K562 (cell line): ENCODE measurements around the gene SEC24B. TPM values are rescaled to one million over a fixed set of nuclear protein-coding genes. Genes with fewer than 3 reads are reported as not detected.

Source experiments
- ATAC-seq: fragments of 200-7000 bp; cut with Tn5 transposase; 3 replicates; pipeline ENCODE4 v1.9.1; 2020; ENCODE audit warnings: moderate library complexity
- BruUV-seq: library from RNA; stranded (reverse); fragments of 400-500 nt; replicated peaks from 2 replicates; lab custom pipeline; 2021; lab: Mats Ljungman, UMichigan
- CTCF ChIA-PET: fragments of 300-600 bp; formaldehyde crosslinking; extraction: SDS; loops from one replicate; lab custom pipeline; 2021; ENCODE audit warnings: low intra/inter-chr PET ratio; lab: Yijun Ruan, JAX
- POLR2A ChIA-PET: fragments of 300-600, 350-650 bp; sonication (Branson Sonifier 250); formaldehyde crosslinking; extraction: SDS; loops from one replicate; lab custom pipeline; 2021; ENCODE audit warnings: antibody characterized with exemption, inconsistent platforms; lab: Yijun Ruan, JAX
- DNase-seq, 4 experiments: peaks; one replicate each; pipeline versions ENCODE4 v3.0.0 to v3.0.0-alpha.2; 2011 to 2018; ENCODE audit warnings: low spot score in 3 of 4, mixed read lengths in 3 of 4; ENCODE audit errors: extremely low read depth in 1 of 4
- FAIRE-seq: peaks from 2 replicates; lab custom pipeline; 2011; peaks lifted over from hg19 to GRCh38; lab: Jason Lieb, UNC
- H2AFZ ChIP-seq: 2 replicates; pipeline ENCODE4 v1.6.0; 2011; ENCODE audit warnings: low read depth, low read length, control low read depth, inconsistent platforms
- H3K27ac ChIP-seq: fragments of 200-600 bp; 3 replicates; pipeline ENCODE4 v1.8.0; 2011; ENCODE audit warnings: low read depth, mild to moderate bottlenecking, control low read depth, inconsistent platforms, low read length, moderate library complexity, mixed read lengths; ENCODE audit errors: extremely low read depth
- H3K27me3 ChIP-seq, 2 experiments: fragments of 300-600 bp in 1 of 2; 2 replicates in 1 of 2; 3 replicates in 1 of 2; pipeline versions ENCODE4 v1.6.0 to v1.8.0; 2011; ENCODE audit warnings: inconsistent platforms in 2 of 2, low read length in 2 of 2, mild to moderate bottlenecking in 1 of 2, mixed read lengths in 1 of 2, moderate library complexity in 1 of 2; ENCODE audit not compliant: control insufficient read depth in 2 of 2, insufficient read depth in 2 of 2
- H3K36me3 ChIP-seq: fragments of 300-600 bp; 3 replicates; pipeline ENCODE4 v1.8.0; 2011; ENCODE audit warnings: mild to moderate bottlenecking, low read length, inconsistent platforms; ENCODE audit not compliant: control insufficient read depth, insufficient read depth
- H3K4me1 ChIP-seq, 2 experiments: fragments of 200-600 bp in 1 of 2; replicated peaks in 1 of 2; 2 replicates in 1 of 2; 3 replicates in 1 of 2; pipeline versions ENCODE4 v1.5.1 to v1.8.0; 2011; ENCODE audit warnings: inconsistent platforms in 2 of 2, low read length in 2 of 2, mild to moderate bottlenecking in 1 of 2, mixed read lengths in 1 of 2, moderate library complexity in 1 of 2; ENCODE audit not compliant: control insufficient read depth in 2 of 2, insufficient read depth in 2 of 2
- H3K4me2 ChIP-seq: 2 replicates; pipeline ENCODE4 v1.6.1; 2011; ENCODE audit warnings: low read length, control low read depth, inconsistent platforms, mixed read lengths; ENCODE audit not compliant: insufficient read depth
- H3K4me3 ChIP-seq: fragments of 200-600 bp; sonication (generic), shearing (Covaris generic); 2 replicates; pipeline ENCODE4 v1.5.1; 2016; ENCODE audit warnings: control low read depth, inconsistent platforms
- H3K79me2 ChIP-seq: fragments of 200-600 bp; 3 replicates; pipeline ENCODE4 v1.8.0; 2011; ENCODE audit warnings: low read length, inconsistent platforms; ENCODE audit not compliant: control insufficient read depth, insufficient read depth
- H3K9ac ChIP-seq, 2 experiments: 2 replicates each; pipeline versions ENCODE4 v1.6.0 to v1.6.1; 2011; ENCODE audit warnings: low read depth in 2 of 2, low read length in 2 of 2, control low read depth in 1 of 2, inconsistent platforms in 1 of 2, mild to moderate bottlenecking in 1 of 2, mixed read lengths in 1 of 2; ENCODE audit not compliant: insufficient read depth in 1 of 2
- H3K9me1 ChIP-seq: one replicate; pipeline ENCODE4 v1.6.0; 2011; ENCODE audit warnings: inconsistent platforms, mild to moderate bottlenecking, low read length, moderate library complexity; ENCODE audit not compliant: control insufficient read depth, insufficient read depth
- H3K9me3 ChIP-seq: replicated peaks from 2 replicates; pipeline ENCODE4 v1.5.1; 2011; ENCODE audit warnings: low read depth, low read length, inconsistent platforms; ENCODE audit not compliant: control insufficient read depth, insufficient read depth
- H4K20me1 ChIP-seq: replicated peaks from 2 replicates; pipeline ENCODE4 v1.6.1; 2011; ENCODE audit warnings: low read length, inconsistent platforms, mixed read lengths; ENCODE audit not compliant: control insufficient read depth, insufficient read depth
- ASH1L ChIP-seq: fragments of 450-650 bp; IDR thresholded peaks from 2 replicates; pipeline ENCODE4 v1.6.1; 2018; ENCODE audit warnings: borderline replicate concordance, mild to moderate bottlenecking, low read depth; ENCODE audit not compliant: partially characterized antibody
- CBX5 ChIP-seq: IDR thresholded peaks from 2 replicates; pipeline ENCODE4 v1.6.1; 2014; ENCODE audit warnings: low read depth, borderline replicate concordance
- DLX4 ChIP-seq: fragments of 250-450 bp; sonication (Bioruptor Pico); IDR thresholded peaks from 2 replicates; pipeline ENCODE4 v1.6.1; 2021; ENCODE audit warnings: mild to moderate bottlenecking
- ESRRB ChIP-seq: fragments of 250-450 bp; sonication (Bioruptor Pico); IDR thresholded peaks from 2 replicates; pipeline ENCODE4 v1.5.0; 2020; ENCODE audit warnings: mild to moderate bottlenecking, moderate library complexity, borderline replicate concordance
- HLTF ChIP-seq: fragments of 450-650 bp; IDR thresholded peaks from 2 replicates; pipeline ENCODE4 v1.6.1; 2016
- MTA1 ChIP-seq: fragments of 450-650 bp; IDR thresholded peaks from 2 replicates; pipeline ENCODE4 v1.6.1; 2017; ENCODE audit warnings: borderline replicate concordance
- NCOA2 ChIP-seq, 2 experiments: fragments of 450-650 bp; IDR thresholded peaks; 2 replicates each; pipeline ENCODE4 v1.6.1; 2018; ENCODE audit warnings: mild to moderate bottlenecking in 2 of 2, moderate library complexity in 1 of 2; ENCODE audit not compliant: partially characterized antibody in 2 of 2
- NONO ChIP-seq, 2 experiments: fragments of 200-400 bp in 1 of 2; fragments of 450-650 bp in 1 of 2; formaldehyde crosslinking in 1 of 2; IDR thresholded peaks; 2 replicates each; pipeline ENCODE4 v1.6.1; 2017; ENCODE audit warnings: low read depth in 2 of 2, mild to moderate bottlenecking in 2 of 2, moderate library complexity in 2 of 2, low read length in 1 of 2
- OTX1 ChIP-seq: fragments of 450-650 bp; formaldehyde crosslinking; IDR thresholded peaks from 2 replicates; pipeline ENCODE4 v1.4.0; 2022; ENCODE audit warnings: mild to moderate bottlenecking
- TRIM28 ChIP-seq: fragments of 450-650 bp; IDR thresholded peaks from 2 replicates; pipeline ENCODE4 v1.6.1; 2017
- ZNF318 ChIP-seq, 2 experiments: fragments of 450-650 bp; IDR thresholded peaks; 2 replicates each; pipeline ENCODE4 v1.6.1; 2016; ENCODE audit warnings: mild to moderate bottlenecking in 2 of 2, borderline replicate concordance in 1 of 2, low read depth in 1 of 2, moderate library complexity in 1 of 2
- ZNF408 ChIP-seq: fragments of 250-450 bp; sonication (Bioruptor Pico); IDR thresholded peaks from 2 replicates; pipeline ENCODE4 v1.4.0; 2020; ENCODE audit warnings: low read depth, mild to moderate bottlenecking, moderate library complexity
- ZNF77 ChIP-seq: fragments of 250-450 bp; sonication (Bioruptor Pico); IDR thresholded peaks from 2 replicates; pipeline ENCODE4 v1.5.0; 2020
- ZNF830 ChIP-seq: fragments of 250-450 bp; sonication (Bioruptor Pico); IDR thresholded peaks from 2 replicates; pipeline ENCODE4 v1.5.0; 2021; ENCODE audit warnings: mild to moderate bottlenecking
- WGBS: fragments of 100-300 bp; shearing (Covaris generic); methylation state at CpG from one replicate; pipeline ENCODE4 v1.1.6; 2016; ENCODE audit warnings: low coverage, mixed read lengths; ENCODE audit not compliant: insufficient coverage; ENCODE audit errors: missing lambda C conversion rate; 5-methylcytosine and 5-hydroxymethylcytosine counted together
- in situ Hi-C: fragments of 300-500 bp; cut with MboI; formaldehyde crosslinking; loops from 4 replicates; pipeline ENCODE4 v1.15.0; 2018; ENCODE audit warnings: inconsistent platforms, mixed read lengths
- intact Hi-C: fragments of 100-400 bp; cut with micrococcal nuclease; formaldehyde crosslinking; loops from 2 replicates; pipeline ENCODE4 v1.14.2; 2022
- polyA plus RNA-seq, 8 experiments: library from polyadenylated mRNA; depleted of rRNA in 4 of 8; stranded (reverse) in 5 of 8; unstranded in 3 of 8; fragments of >200 nt; fragmentation: Nextera tagmentation in 2 of 8; fragmentation: Illumina TruSeq in 1 of 8; extraction: Ambion mirVana in 2 of 8; extraction: Trizol in 1 of 8; gene quantifications; 2 replicates each; pipeline versions ENCODE4 v1.2.1 to v1.2.3, GENCODE V29; 2011 to 2014; ENCODE audit warnings: inconsistent platforms in 1 of 8, missing spikeins in 1 of 8
- total RNA-seq, 7 experiments: library from RNA; depleted of rRNA in 6 of 7; stranded (reverse); fragments of >200 nt in 6 of 7; fragmentation: Illumina TruSeq in 2 of 7; extraction: Trizol in 2 of 7; gene quantifications; 2 replicates each; pipeline versions ENCODE4 v1.2.1 to v1.2.3, GENCODE V29; 2011 to 2021; ENCODE audit warnings: low replicate concordance in 1 of 7

The SEC24B gene
- total and polyA plus RNA-seq, 9 of the 15 experiments (the other 6 are each of a cell fraction or from before 2014, with no cell fraction given): 6.3 to 46.4 (median 17.1) TPM

GRCh38 chr4:109395694-109396093, 37.9 kb upstream of the SEC24B start:
- ChIA-PET CTCF (no interaction called here), POLR2A (interaction anchor here (0.6 kb wide), 1 partner anchor 306 kb away, joined by 3 read pairs; no protein-coding TSS in a partner anchor)
- intact Hi-C loops (no loop called here), in situ Hi-C loops (no loop called here)
- DNase-seq (peak in 1 of 4 experiments; percentile 47), FAIRE-seq (peak; percentile 81), ATAC-seq (peak; percentile 79)
- Histone ChIP-seq H4K20me1 (no peaks in the 10 kb centered on the region), H3K4me3 (no peak overlapping the region), H3K79me2 (no peaks in the 10 kb centered on the region), H2AFZ (peak overlapping the region; percentile 18), H3K27me3 (peaks cover 0 to 8% of the 10 kb centered on the region in 2 experiments; a peak in 2 of 5 replicates), H3K27ac (no peak overlapping the region), H3K9me3 (no peaks in the 10 kb centered on the region), H3K36me3 (no peaks in the 10 kb centered on the region), H3K9ac (peak overlapping the region in 1 of 2 experiments; percentile 39; a peak in 1 of 4 replicates), H3K9me1 (no peaks in the 10 kb centered on the region), H3K4me2 (peak overlapping the region; percentile 28), H3K4me1 (peaks cover 0 to 3% of the 10 kb centered on the region in 2 experiments; a peak in 2 of 5 replicates)
- 5% methylated on average over 10 of the region's 10 CpGs for WGBS
- BruUV-seq: no TSS peak
- TF ChIP-seq TRIM28 (no peak), NCOA2 (IDR thresholded peaks at IDR 0.05; ENCODE audit: partially characterized antibody in 2 of 2) (no peak), NONO (IDR thresholded peaks at IDR 0.05; ENCODE audit: low read depth in 2 of 2, low read length in 1 of 2) (no peak), DLX4 (CRISPR knock-in tag) (no peak), ASH1L (no peak), ZNF77 (CRISPR knock-in tag) (no peak), HLTF (no peak), OTX1 (no peak), MTA1 (no peak), ZNF830 (CRISPR knock-in tag) (no peak), ZNF408 (CRISPR knock-in tag) (no peak), CBX5 (no peak), ZNF318 (IDR thresholded peaks at IDR 0.05; ENCODE audit: borderline replicate concordance in 1 of 2, low read depth in 1 of 2) (no peak), ESRRB (CRISPR knock-in tag) (no peak)
